GM12878 (cell line): ENCODE data around the gene SMPD3. TPM values are rescaled to one million over a fixed set of nuclear protein-coding genes. Genes with fewer than 3 reads are reported as not detected.
A peak's percentile ranks its signal among the peaks of the same experiment; 100 is the strongest.

ENCODE experiments used
- ATF2 ChIP-seq: IDR thresholded peaks from 2 replicates; pipeline ENCODE4 v1.6.1; 2012; ENCODE audit warnings: low read length, inconsistent platforms
- CBFB ChIP-seq: IDR thresholded peaks from 2 replicates; pipeline ENCODE4 v1.6.1; 2016; ENCODE audit warnings: antibody characterized with exemption, low read depth
- CHD4 ChIP-seq: fragments of 200-600 bp; sonication (generic); IDR thresholded peaks from 2 replicates; pipeline ENCODE4 v1.6.1; 2016; ENCODE audit warnings: mild to moderate bottlenecking
- GABPA ChIP-seq: IDR thresholded peaks from 2 replicates; pipeline ENCODE4 v1.6.1; 2014; ENCODE audit warnings: antibody characterized with exemption, low read depth, mild to moderate bottlenecking, inconsistent platforms
- HCFC1 ChIP-seq: fragments of 150-350 bp; IDR thresholded peaks from 2 replicates; pipeline ENCODE4 v1.6.1; 2014; ENCODE audit warnings: low read length
- IRF3 ChIP-seq: fragments of 450-650 bp; IDR thresholded peaks from 2 replicates; pipeline ENCODE4 v1.6.1; 2014; ENCODE audit warnings: mild to moderate bottlenecking
- IRF4 ChIP-seq: IDR thresholded peaks from 2 replicates; pipeline ENCODE4 v1.6.1; 2011; ENCODE audit warnings: low read depth, low read length
- IRF5 ChIP-seq: fragments of 450-650 bp; IDR thresholded peaks from 2 replicates; pipeline ENCODE4 v1.6.1; 2017; ENCODE audit warnings: borderline replicate concordance
- JUND ChIP-seq: IDR thresholded peaks from 2 replicates; pipeline ENCODE4 v1.6.1; 2012; ENCODE audit warnings: low read depth, mild to moderate bottlenecking, low read length, improper control_type of control experiment, moderate library complexity
- KDM1A ChIP-seq: fragments of 200-600 bp; sonication (generic); IDR thresholded peaks from 2 replicates; pipeline ENCODE4 v1.6.1; 2016; ENCODE audit warnings: borderline replicate concordance
- KLF5 ChIP-seq: fragments of 450-650 bp; IDR thresholded peaks from 2 replicates; pipeline ENCODE4 v1.6.1; 2014; ENCODE audit warnings: mild to moderate bottlenecking; ENCODE audit not compliant: partially characterized antibody
- NKRF ChIP-seq: fragments of 450-650 bp; conservative IDR thresholded peaks from 2 replicates; pipeline ENCODE4 v1.6.1; 2017; ENCODE audit warnings: mild to moderate bottlenecking, moderate library complexity
- NR2C1 ChIP-seq: fragments of 450-650 bp; IDR thresholded peaks from 2 replicates; pipeline ENCODE4 v1.6.1; 2017; ENCODE audit warnings: antibody characterized with exemption, mild to moderate bottlenecking, moderate library complexity
- POU2F2 ChIP-seq: IDR thresholded peaks from 3 replicates; pipeline ENCODE4 v1.6.1; 2011; ENCODE audit warnings: low read depth, mild to moderate bottlenecking, low read length, borderline replicate concordance
- RAD51 ChIP-seq: fragments of 450-650 bp; IDR thresholded peaks from 2 replicates; pipeline ENCODE4 v1.6.1; 2016; ENCODE audit warnings: moderate library complexity, mild to moderate bottlenecking, inconsistent platforms
- RFX5 ChIP-seq: IDR thresholded peaks from 2 replicates; pipeline ENCODE4 v1.6.1; 2011; ENCODE audit warnings: low read depth, low read length, improper control_type of control experiment
- RUNX3 ChIP-seq: IDR thresholded peaks from 2 replicates; pipeline ENCODE4 v1.6.1; 2012; ENCODE audit warnings: low read length, inconsistent platforms
- SIX5 ChIP-seq: IDR thresholded peaks from 2 replicates; pipeline ENCODE4 v1.6.1; 2011; ENCODE audit warnings: mild to moderate bottlenecking, low read depth, low read length, moderate library complexity; ENCODE audit not compliant: severe bottlenecking
- SKIL ChIP-seq: fragments of 450-650 bp; IDR thresholded peaks from 2 replicates; pipeline ENCODE4 v1.6.1; 2017; ENCODE audit warnings: mild to moderate bottlenecking, low read depth, inconsistent platforms; ENCODE audit not compliant: poor library complexity, severe bottlenecking
- TAF1 ChIP-seq: IDR thresholded peaks from 2 replicates; pipeline ENCODE4 v1.6.1; 2011; ENCODE audit warnings: mild to moderate bottlenecking, low read depth, low read length, borderline replicate concordance
- USF1 ChIP-seq: IDR thresholded peaks from 2 replicates; pipeline ENCODE4 v1.6.1; 2011; ENCODE audit warnings: borderline replicate concordance, low read depth, mild to moderate bottlenecking, moderate library complexity, mixed read lengths, low read length; ENCODE audit not compliant: insufficient read depth; ENCODE audit errors: extremely low read length
- ZNF384 ChIP-seq: IDR thresholded peaks from 2 replicates; pipeline ENCODE4 v1.6.1; 2012; ENCODE audit warnings: low read depth, mild to moderate bottlenecking, low read length, improper control_type of control experiment, borderline replicate concordance
- polyA plus RNA-seq, 11 experiments: library from polyadenylated mRNA; depleted of rRNA in 4 of 11; unstranded in 6 of 11; stranded (reverse) in 5 of 11; fragments of >200 nt; fragmentation: Nextera tagmentation in 4 of 11; fragmentation: Illumina TruSeq in 1 of 11; extraction: Ambion mirVana in 4 of 11; extraction: Trizol in 1 of 11; gene quantifications; 1 replicate in 1 of 11; 2 replicates in 10 of 11; pipeline versions ENCODE4 v1.2.1 to v1.2.3, GENCODE V29; 2011 to 2016; ENCODE audit warnings: inconsistent platforms in 2 of 11, missing spikeins in 2 of 11, low read depth in 1 of 11
- total RNA-seq, 4 experiments: library from RNA; depleted of rRNA in 3 of 4; stranded (reverse); fragments of >200 nt in 3 of 4; fragmentation: Illumina TruSeq in 1 of 4; extraction: Trizol in 1 of 4; gene quantifications; 2 replicates each; pipeline versions ENCODE4 v1.2.1 to v1.2.3, GENCODE V29; 2013 to 2021

SMPD3 gene
- total and polyA plus RNA-seq, 10 of the 15 experiments (the other 5 are each of a cell fraction or from before 2014, with no cell fraction given): 0.04 to 2.0 (median 1.2) TPM

- TF ChIP-seq IRF4: peak; percentile 92
- peak; percentile 92 for TF ChIP-seq RAD51
- peak; percentile 97 for TF ChIP-seq RUNX3
- TF ChIP-seq USF1: peak; percentile 74
- TF ChIP-seq TAF1: no peak; the same call in 1 of the 2 replicates
- TF ChIP-seq NR2C1: no peak
- no peak for TF ChIP-seq CHD4
- TF ChIP-seq ATF2: no peak; the same call in 1 of the 2 replicates
- TF ChIP-seq SKIL: peak; percentile 74
- no peak for TF ChIP-seq KDM1A
- no peak for TF ChIP-seq IRF5
- TF ChIP-seq CBFB: peak; percentile 73; the same call in 1 of the 2 replicates
- TF ChIP-seq HCFC1: no peak
- no peak for TF ChIP-seq GABPA
- TF ChIP-seq RFX5: no peak
- no peak for TF ChIP-seq ZNF384
- no peak; the same call in 1 of the 2 replicates for TF ChIP-seq NKRF
- TF ChIP-seq SIX5: no peak
- 0 out of 3 replicates have a peak, but pooled peaks have one; percentile 60 for TF ChIP-seq POU2F2
- TF ChIP-seq JUND: no peak
- no peak for TF ChIP-seq IRF3
- TF ChIP-seq KLF5: no peak
Observed at GRCh38 chr16:68470461-68471150, 22.3 kb upstream of the SMPD3 start (continued).
